Tibial nerve (tissue), 4 donors: ENCODE data around the gene POP5. TPM values are rescaled to one million over a fixed set of nuclear protein-coding genes. Genes with fewer than 3 reads are reported as not detected.

Experiments used
- DNase-seq, 2 donors: peaks; one replicate each; pipeline ENCODE4 v3.0.0-alpha.2; 2019; ENCODE audit warnings: low spot score in 2 of 2
- H3K27ac ChIP-seq, 4 donors: fragments of 200-600 bp; sonication (generic) in 3 of 4; one replicate each; pipeline ENCODE4 v1.5.1; 2017 to 2019; ENCODE audit warnings: mild to moderate bottlenecking in 1 of 4
- H3K27me3 ChIP-seq, 2 donors: fragments of 200-600 bp; sonication (generic) in 1 of 2; one replicate each; pipeline versions ENCODE4 v1.5.1 to v1.6.0; 2017 to 2019
- H3K36me3 ChIP-seq, 3 donors: fragments of 200-600 bp; sonication (generic); one replicate each; pipeline ENCODE4 v1.5.1; 2018 to 2019
- H3K4me1 ChIP-seq, 4 donors: fragments of 200-600 bp; sonication (generic) in 3 of 4; one replicate each; pipeline ENCODE4 v1.5.1; 2017 to 2019
- H3K4me3 ChIP-seq, 4 donors: fragments of 200-600 bp; sonication (generic) in 3 of 4; one replicate each; pipeline ENCODE4 v1.5.1; 2017 to 2019; ENCODE audit warnings: mild to moderate bottlenecking in 1 of 4, moderate library complexity in 1 of 4
- H3K9me3 ChIP-seq, 4 donors: fragments of 200-600 bp; sonication (generic) in 3 of 4; one replicate each; pipeline ENCODE4 v1.5.1; 2017 to 2019
- EP300 ChIP-seq, 2 donors: sonication (generic); formaldehyde crosslinking; IDR thresholded peaks; one replicate each; pipeline ENCODE4 v1.6.1; 2017; ENCODE audit warnings: antibody characterized with exemption in 2 of 2, mild to moderate bottlenecking in 1 of 2
- POLR2A ChIP-seq, 2 donors: fragments of 450-650 bp; IDR thresholded peaks; one replicate each; pipeline ENCODE4 v1.6.1; 2017; ENCODE audit warnings: antibody characterized with exemption in 2 of 2, mild to moderate bottlenecking in 2 of 2, moderate library complexity in 2 of 2
- WGBS, 2 donors: methylation state at CpG; one replicate each; pipeline ENCODE4 v1.1.5; 2018; 5-methylcytosine and 5-hydroxymethylcytosine counted together
- total RNA-seq, 4 donors: library from RNA; depleted of rRNA; stranded (reverse); fragments of >200 nt; gene quantifications; one replicate each; pipeline ENCODE4 v1.1.0, GENCODE V29; 2016
- TF ChIP-seq, protein P1 (sequence below), 5 experiments: fragments of 200-600 bp in 3 of 5; fragments of 450-650 bp in 2 of 5; sonication (generic) in 3 of 5; IDR thresholded peaks; one replicate each; pipeline ENCODE4 v1.5.1; 2016 to 2019; ENCODE audit warnings: antibody characterized with exemption in 5 of 5, mild to moderate bottlenecking in 3 of 5, moderate library complexity in 2 of 5

The POP5 gene
- total RNA-seq, 4 donors from 2014 or later: 32.6 to 57.6 (median 51.7) TPM

DNA sequence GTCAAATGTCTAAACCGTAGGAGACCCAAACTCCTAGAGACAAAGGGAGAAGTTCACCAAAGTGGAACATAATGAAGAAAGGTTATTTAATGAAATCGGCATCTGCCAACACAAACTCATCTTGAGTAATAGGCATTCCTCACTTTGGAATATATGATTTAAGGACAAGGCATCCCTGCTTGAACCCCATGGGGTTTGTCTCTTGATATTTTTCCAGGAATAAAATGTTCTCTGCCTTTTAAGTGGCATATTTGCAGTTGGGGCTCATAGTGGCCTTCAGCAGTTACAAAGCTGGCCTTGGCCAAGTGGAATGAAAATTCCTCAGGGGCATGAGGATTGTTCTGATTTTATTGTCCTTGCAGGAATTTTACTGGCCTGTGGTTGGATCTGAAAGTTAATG is 7.1 kb downstream of the POP5 start:
- Histone ChIP-seq H3K4me3 (no peak overlapping the region), H3K4me1 (peaks cover 0 to 11% (median 0%) of the 10 kb centered on the region in 4 donors), H3K27ac (peak overlapping the region in 1 of 4 donors; percentile 5), H3K27me3 (no peaks in the 10 kb centered on the region), H3K36me3 (peaks cover 8 to 100% (median 38%) of the 10 kb centered on the region in 3 donors), H3K9me3 (no peaks in the 10 kb centered on the region)
- 76 to 79% methylated on average over 2 of the region's 2 CpGs for WGBS, 2 donors
- DNase-seq: no peak
- TF ChIP-seq POLR2A (IDR thresholded peaks at IDR 0.05) (no peak), EP300 (IDR thresholded peaks at IDR 0.05) (no peak)
- TF ChIP-seq, protein P1, sequence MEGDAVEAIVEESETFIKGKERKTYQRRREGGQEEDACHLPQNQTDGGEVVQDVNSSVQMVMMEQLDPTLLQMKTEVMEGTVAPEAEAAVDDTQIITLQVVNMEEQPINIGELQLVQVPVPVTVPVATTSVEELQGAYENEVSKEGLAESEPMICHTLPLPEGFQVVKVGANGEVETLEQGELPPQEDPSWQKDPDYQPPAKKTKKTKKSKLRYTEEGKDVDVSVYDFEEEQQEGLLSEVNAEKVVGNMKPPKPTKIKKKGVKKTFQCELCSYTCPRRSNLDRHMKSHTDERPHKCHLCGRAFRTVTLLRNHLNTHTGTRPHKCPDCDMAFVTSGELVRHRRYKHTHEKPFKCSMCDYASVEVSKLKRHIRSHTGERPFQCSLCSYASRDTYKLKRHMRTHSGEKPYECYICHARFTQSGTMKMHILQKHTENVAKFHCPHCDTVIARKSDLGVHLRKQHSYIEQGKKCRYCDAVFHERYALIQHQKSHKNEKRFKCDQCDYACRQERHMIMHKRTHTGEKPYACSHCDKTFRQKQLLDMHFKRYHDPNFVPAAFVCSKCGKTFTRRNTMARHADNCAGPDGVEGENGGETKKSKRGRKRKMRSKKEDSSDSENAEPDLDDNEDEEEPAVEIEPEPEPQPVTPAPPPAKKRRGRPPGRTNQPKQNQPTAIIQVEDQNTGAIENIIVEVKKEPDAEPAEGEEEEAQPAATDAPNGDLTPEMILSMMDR (IDR thresholded peaks at IDR 0.05): no peak

DNA sequence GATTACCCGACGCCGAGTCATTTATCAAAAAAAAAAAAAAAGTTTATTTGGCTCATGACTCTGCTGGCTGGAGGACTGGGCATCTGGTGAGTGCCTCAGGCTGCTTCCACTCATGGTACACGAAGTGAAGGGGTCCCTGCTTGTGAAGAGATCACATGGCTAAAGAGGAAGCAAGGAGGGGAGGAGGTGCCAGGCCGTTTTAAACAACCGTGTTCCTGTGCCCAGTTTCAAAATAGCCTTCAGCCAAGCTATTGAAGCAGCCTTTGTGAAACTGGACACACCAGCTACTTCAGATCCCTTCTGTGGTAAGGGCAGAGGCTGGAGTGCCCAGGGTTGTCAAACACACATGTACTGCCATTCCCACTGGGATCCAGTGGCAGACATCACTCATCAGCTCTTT is 7.6 kb downstream of the POP5 start:
- WGBS, 2 donors: 65 to 72% methylated on average over 6 of the region's 6 CpGs
- no peaks in the 10 kb centered on the region for H3K27me3 ChIP-seq
- no peak for DNase-seq
- no peak overlapping the region for H3K4me3 ChIP-seq
- H3K4me1 ChIP-seq: peaks cover 0 to 11% (median 0%) of the 10 kb centered on the region in 4 donors
- H3K36me3 ChIP-seq: peaks cover 8 to 100% (median 35%) of the 10 kb centered on the region in 3 donors
- H3K27ac ChIP-seq: peak overlapping the region in 2 of 4 donors; percentile 5 to 14
- TF ChIP-seq POLR2A (IDR thresholded peaks at IDR 0.05) (no peak), EP300 (IDR thresholded peaks at IDR 0.05) (no peak)
- TF ChIP-seq, protein P1 (IDR thresholded peaks at IDR 0.05): no peak
- H3K9me3 ChIP-seq: no peaks in the 10 kb centered on the region

DNA sequence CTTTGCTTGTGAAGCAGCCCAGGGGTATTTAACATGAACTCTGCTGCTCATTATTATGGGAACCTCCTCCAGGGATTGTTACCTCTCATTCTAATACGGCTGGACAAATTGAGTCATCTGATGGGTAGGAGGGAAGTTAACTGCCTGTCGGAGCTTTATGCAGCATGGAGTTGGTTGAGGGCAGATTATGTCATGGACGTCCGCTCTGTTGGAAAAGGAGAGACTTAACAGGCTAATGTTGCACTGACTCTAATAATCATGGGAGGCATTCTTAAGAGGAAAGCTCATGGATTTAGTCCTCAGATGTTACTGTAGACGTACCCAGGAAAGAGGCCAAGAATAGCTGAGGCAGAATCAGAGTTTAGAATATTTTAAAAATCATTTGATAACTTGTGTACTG is 9.9 kb downstream of the POP5 start:
- H3K4me3 ChIP-seq: no peak overlapping the region
- WGBS, 2 donors: 61 to 66% methylated on average over 5 of the region's 5 CpGs
- no peak for DNase-seq
- TF ChIP-seq, protein P1 (IDR thresholded peaks at IDR 0.05): no peak
- TF ChIP-seq EP300 (IDR thresholded peaks at IDR 0.05) (no peak), POLR2A (IDR thresholded peaks at IDR 0.05) (no peak)
- no peaks in the 10 kb centered on the region for H3K27me3 ChIP-seq
- no peaks in the 10 kb centered on the region for H3K9me3 ChIP-seq
- H3K27ac ChIP-seq: no peak overlapping the region
- peaks cover 15 to 100% (median 40%) of the 10 kb centered on the region in 3 donors for H3K36me3 ChIP-seq
- peaks cover 0 to 11% (median 0%) of the 10 kb centered on the region in 4 donors for H3K4me1 ChIP-seq

DNA sequence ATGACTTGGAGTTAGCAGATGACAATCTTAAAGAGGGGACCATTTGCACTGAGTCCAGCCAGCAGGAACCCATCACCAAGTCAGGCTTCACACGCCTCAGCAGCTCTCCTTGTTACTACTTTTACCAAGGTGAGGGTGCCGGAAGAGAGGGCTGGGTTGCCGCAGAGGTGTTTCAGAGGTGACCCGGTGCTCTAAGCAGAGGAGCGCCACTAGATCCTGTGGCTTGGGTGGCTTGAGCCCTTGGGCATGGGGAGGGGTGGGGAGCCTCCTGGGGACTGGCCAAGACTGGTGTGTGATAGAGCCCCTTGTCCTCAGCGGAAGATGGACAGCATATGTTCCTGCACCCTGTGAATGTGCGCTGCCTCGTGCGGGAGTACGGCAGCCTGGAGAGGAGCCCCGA is 17.7 kb downstream of the POP5 start:
- H3K4me1 ChIP-seq: no peaks in the 10 kb centered on the region
- TF ChIP-seq POLR2A (IDR thresholded peaks at IDR 0.05) (no peak), EP300 (IDR thresholded peaks at IDR 0.05) (no peak)
- TF ChIP-seq, protein P1 (IDR thresholded peaks at IDR 0.05): no peak
- no peak for DNase-seq
- H3K9me3 ChIP-seq: no peaks in the 10 kb centered on the region
- 91 to 92% methylated on average over 11 of the region's 11 CpGs for WGBS, 2 donors
- no peak overlapping the region for H3K4me3 ChIP-seq
- H3K36me3 ChIP-seq: peaks cover 15 to 99% (median 64%) of the 10 kb centered on the region in 3 donors
- H3K27me3 ChIP-seq: no peaks in the 10 kb centered on the region
- H3K27ac ChIP-seq: no peak overlapping the region

DNA sequence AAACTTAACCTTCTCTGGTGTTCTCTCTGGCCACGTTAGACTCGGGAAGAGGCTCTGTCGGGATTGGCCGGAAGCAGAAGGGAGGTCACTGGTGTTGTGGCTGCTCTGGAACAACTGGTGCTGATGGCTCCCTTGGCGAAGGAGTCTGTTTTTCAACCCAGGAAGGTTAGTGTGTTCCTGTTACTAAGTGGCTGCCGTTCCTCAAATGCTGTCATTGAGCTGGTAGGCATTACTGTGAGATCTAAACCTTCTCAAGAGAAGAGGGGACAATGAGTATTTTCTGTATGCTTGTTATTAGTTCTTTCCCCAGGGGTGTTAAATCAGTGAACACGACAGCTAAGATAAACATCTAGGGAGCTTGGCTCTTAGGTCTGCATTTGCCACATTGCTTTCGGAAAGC is 18.3 kb downstream of the POP5 start:
- H3K27me3 ChIP-seq: no peaks in the 10 kb centered on the region
- WGBS, 2 donors: 85 to 86% methylated on average over 8 of the region's 8 CpGs

More for the DNA sequence above, 18.3 kb downstream of the POP5 start:
- no peak for DNase-seq
- Histone ChIP-seq H3K4me3 (no peak overlapping the region), H3K9me3 (no peaks in the 10 kb centered on the region), H3K27ac (no peak overlapping the region), H3K4me1 (no peaks in the 10 kb centered on the region), H3K36me3 (peaks cover 15 to 97% (median 58%) of the 10 kb centered on the region in 3 donors)
- no peak for TF ChIP-seq EP300 (IDR thresholded peaks at IDR 0.05)
- no peak for TF ChIP-seq POLR2A (IDR thresholded peaks at IDR 0.05)
- TF ChIP-seq, protein P1 (IDR thresholded peaks at IDR 0.05): no peak
